OCI-LY7 (cell line): ENCODE measurements around the gene RUSF1. TPM values are rescaled to one million over a fixed set of nuclear protein-coding genes. Genes with fewer than 3 reads are reported as not detected.

Experiments used
- BruUV-seq: library from RNA; stranded (reverse); fragments of 400-500 nt; replicated peaks from 2 replicates; lab custom pipeline; 2021; lab: Mats Ljungman, UMichigan
- CTCF ChIA-PET: fragments of 300-600 bp; sonication (Branson Sonifier 250); formaldehyde crosslinking; loops from one replicate; lab custom pipeline; 2022; ENCODE audit warnings: antibody characterized with exemption; ENCODE audit not compliant: unreplicated experiment; lab: Charles Lee
- POLR2A ChIA-PET: fragments of 300-600 bp; sonication (Branson Sonifier 250); formaldehyde crosslinking; loops from one replicate; lab custom pipeline; 2022; ENCODE audit warnings: antibody characterized with exemption; lab: Charles Lee
- DNase-seq: peaks from one replicate; pipeline ENCODE4 v3.0.0-alpha.2; 2015; ENCODE audit warnings: low spot score
- H2AFZ ChIP-seq: fragments of 200-600 bp; sonication (generic), shearing (Covaris generic); 2 replicates; pipeline ENCODE4 v1.6.1; 2014; ENCODE audit warnings: mild to moderate bottlenecking, antibody characterized with exemption, low read length, moderate library complexity
- H3K27ac ChIP-seq: fragments of 200-600 bp; sonication (generic); 2 replicates; pipeline ENCODE4 v1.5.1; 2014; ENCODE audit warnings: mixed run types, low read depth, mild to moderate bottlenecking, moderate library complexity, low read length, inconsistent platforms; ENCODE audit not compliant: poor library complexity, severe bottlenecking
- H3K36me3 ChIP-seq: fragments of 200-600 bp; sonication (generic); 2 replicates; pipeline ENCODE4 v1.6.1; 2014; ENCODE audit warnings: mild to moderate bottlenecking, antibody characterized with exemption, low read length, moderate library complexity, mixed read lengths; ENCODE audit not compliant: insufficient read depth
- H3K4me1 ChIP-seq: fragments of 200-600 bp; sonication (generic); 2 replicates; pipeline ENCODE4 v1.5.1; 2014; ENCODE audit warnings: mild to moderate bottlenecking, low read length; ENCODE audit not compliant: insufficient read depth, poor library complexity, severe bottlenecking
- H3K4me2 ChIP-seq: fragments of 200-600 bp; sonication (generic); 2 replicates; pipeline ENCODE4 v1.6.1; 2014; ENCODE audit warnings: mild to moderate bottlenecking, low read length
- H3K4me3 ChIP-seq: fragments of 200-600 bp; sonication (generic); 2 replicates; pipeline ENCODE4 v1.5.1; 2014; ENCODE audit warnings: mild to moderate bottlenecking, low read depth, low read length; ENCODE audit not compliant: poor library complexity, severe bottlenecking
- H3K79me2 ChIP-seq: fragments of 200-600 bp; sonication (generic); 2 replicates; pipeline ENCODE4 v1.6.1; 2016; ENCODE audit warnings: low read depth, mild to moderate bottlenecking, low read length, moderate library complexity, mixed read lengths; ENCODE audit not compliant: insufficient read depth
- H3K9me2 ChIP-seq: fragments of 200-600 bp; sonication (generic); 2 replicates; pipeline ENCODE4 v1.6.1; 2016; ENCODE audit warnings: mild to moderate bottlenecking, low read length, mixed read lengths; ENCODE audit not compliant: insufficient read depth
- H3K9me3 ChIP-seq: fragments of 200-600 bp; sonication (generic); 2 replicates; pipeline ENCODE4 v1.6.1; 2014; ENCODE audit warnings: mild to moderate bottlenecking, mixed run types, low read length, mixed read lengths
- H4K20me1 ChIP-seq: fragments of 200-600 bp; sonication (generic); 2 replicates; pipeline ENCODE4 v1.6.1; 2014; ENCODE audit warnings: mild to moderate bottlenecking, antibody characterized with exemption, low read length, moderate library complexity, mixed read lengths; ENCODE audit not compliant: insufficient read depth
- EZH2phosphoT487 ChIP-seq: fragments of 200-600 bp; sonication (generic); IDR thresholded peaks from 2 replicates; pipeline ENCODE4 v1.6.1; 2018; ENCODE audit warnings: low read depth, borderline replicate concordance, mild to moderate bottlenecking, mixed run types, antibody characterized with exemption, low read length, moderate library complexity, mixed read lengths
- intact Hi-C: fragments of 100-400 bp; cut with micrococcal nuclease; formaldehyde crosslinking; loops from one replicate; pipeline ENCODE4 v1.10.0; 2022; ENCODE audit not compliant: unreplicated experiment
- total RNA-seq, 2 experiments: library from RNA; depleted of rRNA in 1 of 2; stranded (reverse); fragments of >200 nt in 1 of 2; shearing (Covaris generic) in 1 of 2; gene quantifications; 2 replicates each; pipeline ENCODE4 v1.2.3, GENCODE V29; 2014 to 2022
- TF ChIP-seq, protein P1 (sequence below): fragments of 200-600 bp; sonication (generic); conservative IDR thresholded peaks from 2 replicates; pipeline ENCODE4 v1.5.1; 2014; ENCODE audit warnings: mild to moderate bottlenecking, antibody characterized with exemption, low read length, moderate library complexity, mixed read lengths

Gene RUSF1
- total RNA-seq, 2 experiments from 2014 or later, result 28.6 to 40.4 TPM

DNA sequence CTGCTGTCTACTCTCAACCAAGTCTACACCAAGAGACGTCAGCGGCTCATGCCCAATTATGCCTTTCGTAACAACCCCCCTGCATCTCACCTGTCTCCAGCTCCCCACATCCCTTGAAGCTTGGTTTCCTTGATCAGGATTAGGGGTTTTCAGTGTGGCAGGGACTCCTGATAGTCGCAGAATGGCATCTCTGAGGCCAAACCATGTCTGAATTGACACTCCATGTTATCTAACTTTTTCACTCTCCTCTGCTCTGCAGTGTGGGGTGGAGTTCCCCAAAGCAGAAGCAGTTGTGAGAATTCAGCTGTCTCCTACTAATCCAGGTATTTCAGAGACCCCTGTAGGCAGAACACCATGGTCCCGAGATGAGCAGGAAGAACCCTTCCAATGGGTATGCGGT, 13.9 kb upstream of the RUSF1 start:
- POLR2A ChIA-PET, result no interaction called here
- TF ChIP-seq EZH2phosphoT487, result no peak
- TF ChIP-seq, protein P1, sequence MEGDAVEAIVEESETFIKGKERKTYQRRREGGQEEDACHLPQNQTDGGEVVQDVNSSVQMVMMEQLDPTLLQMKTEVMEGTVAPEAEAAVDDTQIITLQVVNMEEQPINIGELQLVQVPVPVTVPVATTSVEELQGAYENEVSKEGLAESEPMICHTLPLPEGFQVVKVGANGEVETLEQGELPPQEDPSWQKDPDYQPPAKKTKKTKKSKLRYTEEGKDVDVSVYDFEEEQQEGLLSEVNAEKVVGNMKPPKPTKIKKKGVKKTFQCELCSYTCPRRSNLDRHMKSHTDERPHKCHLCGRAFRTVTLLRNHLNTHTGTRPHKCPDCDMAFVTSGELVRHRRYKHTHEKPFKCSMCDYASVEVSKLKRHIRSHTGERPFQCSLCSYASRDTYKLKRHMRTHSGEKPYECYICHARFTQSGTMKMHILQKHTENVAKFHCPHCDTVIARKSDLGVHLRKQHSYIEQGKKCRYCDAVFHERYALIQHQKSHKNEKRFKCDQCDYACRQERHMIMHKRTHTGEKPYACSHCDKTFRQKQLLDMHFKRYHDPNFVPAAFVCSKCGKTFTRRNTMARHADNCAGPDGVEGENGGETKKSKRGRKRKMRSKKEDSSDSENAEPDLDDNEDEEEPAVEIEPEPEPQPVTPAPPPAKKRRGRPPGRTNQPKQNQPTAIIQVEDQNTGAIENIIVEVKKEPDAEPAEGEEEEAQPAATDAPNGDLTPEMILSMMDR, result no peak

DNA sequence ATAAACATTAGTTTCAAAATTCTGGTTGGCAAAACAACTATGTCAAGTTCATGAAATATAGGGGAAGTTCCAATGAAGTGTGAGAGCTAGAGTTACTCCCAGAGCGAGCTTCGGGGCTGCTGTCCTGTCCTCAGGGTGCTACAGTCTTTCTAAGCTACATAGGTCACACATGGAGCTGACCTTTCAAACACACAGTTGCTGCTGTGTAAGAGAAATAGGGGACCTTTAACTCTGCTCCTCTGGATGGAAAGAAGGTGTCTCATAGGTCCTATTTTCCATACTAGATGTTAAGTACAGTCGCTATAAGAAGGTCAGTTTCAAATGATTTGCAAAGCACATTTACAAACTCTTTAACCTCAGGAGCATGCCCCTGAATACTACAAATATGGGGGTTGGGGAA, 13.2 kb upstream of the RUSF1 start:
- no peak overlapping the region for H3K4me2 ChIP-seq
- TF ChIP-seq EZH2phosphoT487, result no peak
- TF ChIP-seq, protein P1, result no peak
- no peaks in the 10 kb centered on the region for H3K79me2 ChIP-seq
- H3K4me3 ChIP-seq, result no peak overlapping the region
- no peaks in the 10 kb centered on the region for H3K9me2 ChIP-seq
- H3K9me3 ChIP-seq, result no peaks in the 10 kb centered on the region
- no TSS peak for BruUV-seq
- ChIA-PET CTCF (no interaction called here), POLR2A (no interaction called here)
- intact Hi-C loops, result no loop called here
- H3K4me1 ChIP-seq, result no peaks in the 10 kb centered on the region
- H3K27ac ChIP-seq, result no peak overlapping the region
- no peaks in the 10 kb centered on the region for H4K20me1 ChIP-seq
- H3K36me3 ChIP-seq, result no peaks in the 10 kb centered on the region
- DNase-seq, result no peak
- no peak overlapping the region for H2AFZ ChIP-seq

More for the DNA sequence above, 13.9 kb upstream of the RUSF1 start:
- no peaks in the 10 kb centered on the region for H3K36me3 ChIP-seq
- intact Hi-C loops, result no loop called here
- H2AFZ ChIP-seq, result no peak overlapping the region
- no TSS peak for BruUV-seq
- H4K20me1 ChIP-seq, result no peaks in the 10 kb centered on the region
- H3K9me2 ChIP-seq, result no peaks in the 10 kb centered on the region
- DNase-seq, result no peak
- no peaks in the 10 kb centered on the region for H3K9me3 ChIP-seq
- no peak overlapping the region for H3K4me3 ChIP-seq
- no peak overlapping the region for H3K27ac ChIP-seq
- no peak overlapping the region for H3K4me2 ChIP-seq
- H3K4me1 ChIP-seq, result no peaks in the 10 kb centered on the region
- CTCF ChIA-PET, result no interaction called here
- no peaks in the 10 kb centered on the region for H3K79me2 ChIP-seq

DNA sequence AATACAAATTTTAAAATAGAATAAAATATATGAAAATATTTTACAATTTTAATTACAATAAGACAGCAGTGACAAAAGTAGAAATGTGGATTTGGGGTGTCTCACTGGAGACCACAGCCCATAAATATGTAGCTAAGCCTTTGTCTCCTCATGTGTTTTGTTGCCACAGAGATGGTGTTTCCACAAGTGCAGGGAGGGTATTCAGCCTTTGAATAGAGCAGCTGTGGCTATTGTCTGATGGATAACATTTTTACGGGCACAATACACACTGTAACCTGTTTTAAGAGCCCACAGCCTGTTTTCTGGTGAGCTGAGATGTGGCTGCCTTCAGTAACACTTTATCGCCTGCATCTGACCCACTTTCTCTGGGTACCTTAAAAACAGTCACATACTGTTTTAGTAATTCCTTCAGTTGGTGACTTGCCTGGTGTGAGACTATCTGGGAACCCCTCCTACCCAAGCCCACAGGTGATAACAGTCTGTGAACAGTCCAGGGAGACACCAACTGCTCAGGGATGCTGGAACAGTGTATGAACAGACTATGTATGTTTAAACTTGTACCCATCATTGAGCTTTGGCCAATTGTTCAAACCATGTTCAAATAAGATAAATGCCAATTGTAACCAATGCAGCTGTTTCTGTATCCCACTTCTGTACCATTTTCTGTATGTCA, 11.7 kb upstream of the RUSF1 start:
- H3K4me1 ChIP-seq, result no peaks in the 10 kb centered on the region
- no peaks in the 10 kb centered on the region for H3K79me2 ChIP-seq
- H3K27ac ChIP-seq, result no peak overlapping the region
- no peak overlapping the region for H3K4me3 ChIP-seq
- BruUV-seq, result no TSS peak
- H3K4me2 ChIP-seq, result no peak overlapping the region
- DNase-seq, result no peak
- no peaks in the 10 kb centered on the region for H4K20me1 ChIP-seq
- no peak for TF ChIP-seq EZH2phosphoT487
- TF ChIP-seq, protein P1, result no peak
- intact Hi-C loops, result no loop called here
- no peaks in the 10 kb centered on the region for H3K36me3 ChIP-seq
- POLR2A ChIA-PET, result interaction anchor here (1.1 kb wide), 1 partner anchor 25 kb away, joined by 3 read pairs; no protein-coding TSS in a partner anchor
- H3K9me2 ChIP-seq, result no peaks in the 10 kb centered on the region
- H2AFZ ChIP-seq, result no peak overlapping the region
- CTCF ChIA-PET, result no interaction called here
- no peaks in the 10 kb centered on the region for H3K9me3 ChIP-seq
